BJ (cell line): ENCODE results near the gene SEL1L3. TPM values are rescaled to one million over a fixed set of nuclear protein-coding genes. Genes with fewer than 3 reads are reported as not detected.
"Not testable (repeated sequence)": the region's sequence is repeated elsewhere in the genome, so short reads cannot be mapped to it uniquely, and the experiment has no call there.

Experiments
- CTCF ChIA-PET: fragments of 350-600 bp; formaldehyde crosslinking; extraction: SDS; loops from one replicate; lab custom pipeline; 2021; ENCODE audit warnings: antibody characterized with exemption, inconsistent platforms; lab: Yijun Ruan, JAX
- POLR2A ChIA-PET: fragments of 300-600 bp; sonication (Branson Sonifier 250); formaldehyde crosslinking; extraction: SDS; loops from one replicate; lab custom pipeline; 2021; ENCODE audit warnings: antibody characterized with exemption; lab: Charles Lee
- DNase-seq: peaks from one replicate; pipeline ENCODE4 v3.0.0-alpha.2; 2011; ENCODE audit warnings: low read depth
- H3K27me3 ChIP-seq: 2 replicates; pipeline ENCODE4 v1.6.0; 2011; ENCODE audit warnings: low read length; ENCODE audit not compliant: control insufficient read depth, insufficient read depth
- H3K36me3 ChIP-seq: 2 replicates; pipeline ENCODE4 v1.5.1; 2011; ENCODE audit warnings: low read length; ENCODE audit not compliant: control insufficient read depth, insufficient read depth
- H3K4me3 ChIP-seq: 2 replicates; pipeline ENCODE4 v1.5.1; 2011; ENCODE audit warnings: low read depth, mild to moderate bottlenecking, control low read depth, low read length
- polyA plus RNA-seq: library from polyadenylated mRNA; depleted of rRNA; stranded (reverse); fragments of >200 nt; gene quantifications from 2 replicates; pipeline ENCODE4 v1.2.3, GENCODE V29; 2011
- TF ChIP-seq, protein P1 (sequence below): IDR thresholded peaks from 2 replicates; pipeline ENCODE4 v1.5.1; 2011; ENCODE audit warnings: low read depth, mild to moderate bottlenecking, control low read depth, inconsistent platforms, low read length, moderate library complexity; ENCODE audit not compliant: insufficient read depth

SEL1L3 gene
- polyA plus RNA-seq, 1 experiment: 13.0 TPM

DNA sequence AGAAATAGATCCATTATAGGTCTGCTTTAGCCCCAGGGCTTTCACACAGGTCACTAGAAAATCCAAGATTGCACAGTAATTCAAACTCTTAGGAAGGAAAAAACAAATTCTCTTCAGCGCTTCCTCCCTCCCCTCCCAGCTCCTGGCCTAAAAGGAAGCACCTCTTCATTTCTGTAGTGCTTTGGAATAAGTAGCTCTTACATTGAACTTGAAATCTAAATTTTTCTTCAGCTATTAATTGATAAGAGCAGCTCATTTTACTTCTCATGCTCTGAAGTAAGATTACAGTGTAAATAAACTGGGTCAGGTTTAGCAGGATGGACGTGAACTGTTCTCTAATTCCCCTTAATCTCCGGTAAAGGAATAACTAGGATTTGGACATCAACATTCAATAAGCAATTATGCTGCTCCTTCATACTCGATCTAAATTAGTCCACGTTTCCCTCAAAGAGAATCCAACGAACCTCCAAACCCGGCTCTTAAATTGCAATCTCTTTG lies 10.9 kb upstream of the SEL1L3 start:
- no peak for DNase-seq
- no peak overlapping the region for H3K4me3 ChIP-seq
- ChIA-PET POLR2A (no interaction called here), CTCF (interaction anchor here (0.9 kb wide), 1 partner anchor 9 kb away, joined by 3 read pairs; no protein-coding TSS in a partner anchor)
- no peaks in the 10 kb centered on the region for H3K36me3 ChIP-seq
- H3K27me3 ChIP-seq: peaks cover 2% of the 10 kb centered on the region; the same call in 1 of the 2 replicates
- TF ChIP-seq, protein P1, sequence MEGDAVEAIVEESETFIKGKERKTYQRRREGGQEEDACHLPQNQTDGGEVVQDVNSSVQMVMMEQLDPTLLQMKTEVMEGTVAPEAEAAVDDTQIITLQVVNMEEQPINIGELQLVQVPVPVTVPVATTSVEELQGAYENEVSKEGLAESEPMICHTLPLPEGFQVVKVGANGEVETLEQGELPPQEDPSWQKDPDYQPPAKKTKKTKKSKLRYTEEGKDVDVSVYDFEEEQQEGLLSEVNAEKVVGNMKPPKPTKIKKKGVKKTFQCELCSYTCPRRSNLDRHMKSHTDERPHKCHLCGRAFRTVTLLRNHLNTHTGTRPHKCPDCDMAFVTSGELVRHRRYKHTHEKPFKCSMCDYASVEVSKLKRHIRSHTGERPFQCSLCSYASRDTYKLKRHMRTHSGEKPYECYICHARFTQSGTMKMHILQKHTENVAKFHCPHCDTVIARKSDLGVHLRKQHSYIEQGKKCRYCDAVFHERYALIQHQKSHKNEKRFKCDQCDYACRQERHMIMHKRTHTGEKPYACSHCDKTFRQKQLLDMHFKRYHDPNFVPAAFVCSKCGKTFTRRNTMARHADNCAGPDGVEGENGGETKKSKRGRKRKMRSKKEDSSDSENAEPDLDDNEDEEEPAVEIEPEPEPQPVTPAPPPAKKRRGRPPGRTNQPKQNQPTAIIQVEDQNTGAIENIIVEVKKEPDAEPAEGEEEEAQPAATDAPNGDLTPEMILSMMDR: no peak

DNA sequence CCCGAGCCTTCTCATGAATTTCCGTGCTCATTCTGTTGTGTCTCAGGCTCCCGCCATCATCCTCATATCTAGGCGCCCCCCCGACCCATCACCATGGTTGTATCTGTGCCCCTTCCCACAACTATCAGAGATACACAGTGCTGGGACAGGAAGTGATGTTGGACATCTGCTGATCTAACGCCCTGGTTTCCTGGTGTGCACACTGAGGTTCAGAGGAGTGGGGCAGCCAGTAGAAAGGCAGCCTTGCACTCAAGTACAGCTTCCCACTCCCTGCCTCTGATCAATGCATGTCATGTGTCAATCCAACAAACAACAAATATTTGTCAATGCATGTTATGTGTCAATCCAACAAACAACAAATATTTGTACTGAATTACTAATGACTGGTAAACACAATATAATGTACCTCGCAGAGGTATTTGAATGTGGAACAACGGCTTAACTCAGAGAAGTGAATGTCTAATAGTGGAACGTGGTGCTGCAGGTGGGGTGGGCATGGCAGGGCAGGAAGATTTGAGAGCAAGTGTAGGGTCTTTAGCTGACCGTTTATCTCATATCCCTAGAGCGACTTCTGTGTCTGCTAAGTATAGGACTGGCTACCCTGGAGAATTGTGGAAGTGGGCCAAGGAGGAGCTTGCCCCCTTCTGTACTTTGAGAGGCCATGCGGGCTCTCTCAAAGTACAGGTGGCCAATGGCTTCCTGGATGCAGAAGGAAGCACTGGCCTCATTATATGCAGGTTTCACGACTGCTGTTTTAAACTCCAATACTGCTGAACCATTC lies 10.3 kb upstream of the SEL1L3 start:
- POLR2A ChIA-PET: no interaction called here
- TF ChIP-seq, protein P1: no peak
- CTCF ChIA-PET: interaction anchor here (0.9 kb wide), 1 partner anchor 9 kb away, joined by 3 read pairs; no protein-coding TSS in a partner anchor

DNA sequence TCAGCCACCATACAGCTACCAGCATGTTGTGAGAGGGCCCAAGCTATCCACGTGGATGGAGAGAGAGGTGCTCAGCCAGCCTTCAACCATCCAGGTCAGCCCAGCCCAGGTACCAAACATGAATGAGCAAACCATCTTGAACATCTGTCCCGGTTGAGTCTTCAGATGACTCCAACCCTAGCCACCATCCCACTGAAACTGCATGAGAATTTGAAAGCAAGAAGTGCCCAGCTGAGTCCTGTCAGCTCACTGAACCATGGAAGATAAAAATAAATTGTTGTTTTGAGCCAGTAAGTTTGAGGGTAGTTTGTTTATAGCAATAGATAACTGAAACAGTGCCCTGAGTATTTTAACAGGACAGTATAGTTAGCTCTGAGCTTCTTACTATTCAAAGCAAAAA lies 7.3 kb upstream of the SEL1L3 start:
- TF ChIP-seq, protein P1: no peak
- ChIA-PET CTCF (interaction anchor here (0.7 kb wide), 1 partner anchor 53 kb away, joined by 3 read pairs; no protein-coding TSS in a partner anchor), POLR2A (no interaction called here)
- Histone ChIP-seq H3K4me3 (no peak overlapping the region), H3K27me3 (peaks cover 4% of the 10 kb centered on the region), H3K36me3 (no peaks in the 10 kb centered on the region)
- DNase-seq: no peak

More for the DNA sequence above, 10.3 kb upstream of the SEL1L3 start:
- no peak for DNase-seq
- H3K27me3 ChIP-seq: peaks cover 4% of the 10 kb centered on the region
- H3K36me3 ChIP-seq: no peaks in the 10 kb centered on the region
- H3K4me3 ChIP-seq: no peak overlapping the region

DNA sequence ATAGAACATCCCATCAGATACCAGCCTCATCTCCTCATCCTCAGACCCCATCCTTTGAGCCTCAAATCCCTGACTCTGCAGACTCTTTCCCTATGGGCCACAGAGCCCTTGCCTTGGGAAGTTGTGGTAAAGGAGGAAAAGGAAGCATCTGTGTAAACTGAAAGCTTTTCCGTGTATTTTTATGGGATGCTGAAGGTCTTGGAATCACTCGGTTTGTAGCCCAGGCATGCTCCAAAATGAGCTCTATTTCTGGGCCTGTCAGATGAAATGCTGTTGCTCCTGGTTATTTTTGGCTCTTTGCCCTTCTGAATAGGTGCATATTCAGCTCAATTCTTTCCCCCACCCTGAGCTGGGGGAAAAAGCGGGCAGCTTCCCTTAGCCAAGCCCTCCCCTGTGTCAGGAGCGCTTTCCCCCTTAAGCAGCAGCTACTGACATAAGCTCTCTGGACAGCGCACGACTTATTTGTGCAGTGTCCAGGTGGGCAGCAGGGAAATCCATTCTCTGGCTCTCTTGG lies 5.0 kb upstream of the SEL1L3 start:
- no peak for DNase-seq
- TF ChIP-seq, protein P1: no peak
- no peak overlapping the region for H3K4me3 ChIP-seq
- ChIA-PET POLR2A (no interaction called here), CTCF (no interaction called here)
- no peaks in the 10 kb centered on the region for H3K36me3 ChIP-seq
- H3K27me3 ChIP-seq: peaks cover 4% of the 10 kb centered on the region

DNA sequence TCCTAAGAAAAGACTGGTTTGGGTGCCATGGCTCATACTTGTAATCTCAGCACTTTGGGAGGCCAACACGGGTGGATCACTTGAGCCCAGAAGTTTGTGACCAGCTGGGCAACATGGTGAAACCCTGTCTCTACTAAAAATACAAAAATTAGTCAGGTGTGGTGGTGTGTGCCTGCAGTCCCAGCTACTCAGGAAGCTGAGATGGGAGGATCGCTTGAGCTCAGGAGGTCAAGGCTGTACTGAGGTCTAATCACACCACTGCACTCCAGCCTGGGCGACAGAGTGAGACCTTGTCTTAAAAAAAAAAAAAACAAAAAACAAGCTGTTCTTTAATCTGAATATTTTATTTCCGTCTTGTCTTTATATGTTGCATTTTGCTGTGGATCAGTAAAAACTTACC lies 3.6 kb upstream of the SEL1L3 start:
- DNase-seq, POLR2A ChIA-PET, H3K4me3 ChIP-seq, H3K36me3 ChIP-seq, CTCF ChIA-PET, H3K27me3 ChIP-seq: not testable (repeated sequence)
